GM12878 (cell line): ENCODE data around the gene IP6K3. TPM values are rescaled to one million over a fixed set of nuclear protein-coding genes. Genes with fewer than 3 reads are reported as not detected.

Source experiments
- ATAC-seq: fragments of 200-7000 bp; cut with Tn5 transposase; 3 replicates; pipeline ENCODE4 v1.9.1; 2020; ENCODE audit warnings: mild to moderate bottlenecking, moderate library complexity
- BruUV-seq: library from RNA; stranded (reverse); fragments of 400-500 nt; replicated peaks from 2 replicates; lab custom pipeline; 2021; lab: Mats Ljungman, UMichigan
- CTCF ChIA-PET: fragments of 300-600 bp; sonication (Branson Sonifier 250); formaldehyde crosslinking; extraction: SDS; loops from one replicate; lab custom pipeline; 2021; ENCODE audit warnings: inconsistent platforms; lab: Yijun Ruan, JAX
- POLR2A ChIA-PET: fragments of 350-600 bp; formaldehyde crosslinking; extraction: SDS; loops from one replicate; lab custom pipeline; 2021; ENCODE audit warnings: inconsistent platforms; lab: Charles Lee
- RAD21 ChIA-PET: fragments of 300-600 bp; sonication (Branson Sonifier 250); formaldehyde crosslinking; loops from one replicate; lab custom pipeline; 2023; ENCODE audit warnings: antibody characterized with exemption; ENCODE audit not compliant: unreplicated experiment; lab: Charles Lee
- SMC1A ChIA-PET: fragments of 300-600 bp; sonication (Branson Sonifier 250); formaldehyde crosslinking; loops from one replicate; lab custom pipeline; 2023; ENCODE audit not compliant: unreplicated experiment, uncharacterized antibody; lab: Charles Lee
- DNase-seq: peaks from one replicate; pipeline ENCODE4 v3.0.0-alpha.2; 2011; ENCODE audit warnings: low read depth, low spot score
- FAIRE-seq: peaks from 3 replicates; lab custom pipeline; 2011; peaks lifted over from hg19 to GRCh38; lab: Jason Lieb, UNC
- H2AFZ ChIP-seq: 2 replicates; pipeline ENCODE4 v1.6.0; 2011; ENCODE audit warnings: low read depth, low read length, control low read depth; ENCODE audit not compliant: control insufficient read depth
- H3K27ac ChIP-seq: 2 replicates; pipeline ENCODE4 v1.5.1; 2011; ENCODE audit warnings: control low read depth; ENCODE audit not compliant: control insufficient read depth, insufficient read depth
- H3K27me3 ChIP-seq, 2 experiments: replicated peaks in 1 of 2; 2 replicates each; pipeline versions ENCODE4 v1.6.0 to v1.6.1; 2011; ENCODE audit warnings: low read length in 1 of 2; ENCODE audit not compliant: control insufficient read depth in 2 of 2, insufficient read depth in 2 of 2
- H3K36me3 ChIP-seq, 2 experiments: 2 replicates each; pipeline ENCODE4 v1.5.1; 2011; ENCODE audit warnings: low read length in 1 of 2; ENCODE audit not compliant: control insufficient read depth in 2 of 2, insufficient read depth in 2 of 2
- H3K4me1 ChIP-seq: 2 replicates; pipeline ENCODE4 v1.6.1; 2011; ENCODE audit warnings: mild to moderate bottlenecking, low read length, moderate library complexity, mixed read lengths; ENCODE audit not compliant: control insufficient read depth, insufficient read depth
- H3K4me2 ChIP-seq: 2 replicates; pipeline ENCODE4 v1.6.0; 2011; ENCODE audit warnings: control low read depth; ENCODE audit not compliant: control insufficient read depth, insufficient read depth
- H3K4me3 ChIP-seq: fragments of 200-600 bp; sonication (generic); 2 replicates; pipeline ENCODE4 v1.5.1; 2016
- H3K79me2 ChIP-seq: 2 replicates; pipeline ENCODE4 v1.6.0; 2011; ENCODE audit warnings: low read length; ENCODE audit not compliant: control insufficient read depth, insufficient read depth
- H3K9ac ChIP-seq: 2 replicates; pipeline ENCODE4 v1.8.0; 2011; ENCODE audit warnings: low read length, control low read depth, mixed read lengths; ENCODE audit not compliant: control insufficient read depth, insufficient read depth
- H3K9me3 ChIP-seq: replicated peaks from 3 replicates; pipeline ENCODE4 v1.5.1; 2011; ENCODE audit warnings: mild to moderate bottlenecking, low read length; ENCODE audit not compliant: control insufficient read depth, insufficient read depth
- H4K20me1 ChIP-seq: 2 replicates; pipeline ENCODE4 v1.6.0; 2011; ENCODE audit not compliant: control insufficient read depth, insufficient read depth
- CHD4 ChIP-seq: fragments of 200-600 bp; sonication (generic); IDR thresholded peaks from 2 replicates; pipeline ENCODE4 v1.6.1; 2016; ENCODE audit warnings: mild to moderate bottlenecking
- EED ChIP-seq: sonication (generic); IDR thresholded peaks from 2 replicates; pipeline ENCODE4 v1.6.1; 2016; ENCODE audit warnings: antibody characterized with exemption, low read depth
- POLR2AphosphoS2 ChIP-seq: IDR thresholded peaks from 2 replicates; pipeline ENCODE4 v1.6.1; 2011; ENCODE audit warnings: low read depth, mild to moderate bottlenecking, low read length, improper control_type of control experiment, moderate library complexity
- PRDM15 ChIP-seq: fragments of 450-650 bp; formaldehyde crosslinking; IDR thresholded peaks from 2 replicates; pipeline ENCODE4 v1.4.0; 2020; ENCODE audit warnings: mild to moderate bottlenecking, moderate library complexity
- SIX5 ChIP-seq: IDR thresholded peaks from 2 replicates; pipeline ENCODE4 v1.6.1; 2011; ENCODE audit warnings: mild to moderate bottlenecking, low read depth, low read length, moderate library complexity; ENCODE audit not compliant: severe bottlenecking
- SP1 ChIP-seq: IDR thresholded peaks from one replicate; pipeline ENCODE4 v1.6.1; 2011; ENCODE audit warnings: low read depth, low read length
- SREBF1 ChIP-seq: IDR thresholded peaks from 2 replicates; pipeline ENCODE4 v1.6.1; 2012; ENCODE audit warnings: mild to moderate bottlenecking, low read length
- ZBED1 ChIP-seq: IDR thresholded peaks from 2 replicates; pipeline ENCODE4 v1.6.1; 2016; ENCODE audit warnings: borderline replicate concordance
- WGBS: methylation state at CpG from one replicate; pipeline ENCODE4 v1.1.6; 2016; ENCODE audit warnings: low lambda C conversion rate; ENCODE audit not compliant: insufficient replicate concordance, insufficient coverage; ENCODE audit errors: missing lambda C conversion rate; 5-methylcytosine and 5-hydroxymethylcytosine counted together
- in situ Hi-C: fragments of 300-500 bp; cut with MboI; formaldehyde crosslinking; loops from 9 replicates; pipeline ENCODE4 v1.14.3; 2018; ENCODE audit warnings: mixed read lengths
- intact Hi-C: fragments of 100-400 bp; cut with micrococcal nuclease; formaldehyde crosslinking; loops from one replicate; pipeline ENCODE4 v1.14.2; 2022; ENCODE audit not compliant: unreplicated experiment
- polyA plus RNA-seq, 11 experiments: library from polyadenylated mRNA; depleted of rRNA in 4 of 11; unstranded in 6 of 11; stranded (reverse) in 5 of 11; fragments of >200 nt; fragmentation: Nextera tagmentation in 4 of 11; fragmentation: Illumina TruSeq in 1 of 11; extraction: Ambion mirVana in 4 of 11; extraction: Trizol in 1 of 11; gene quantifications; 1 replicate in 1 of 11; 2 replicates in 10 of 11; pipeline versions ENCODE4 v1.2.1 to v1.2.3, GENCODE V29; 2011 to 2016; ENCODE audit warnings: inconsistent platforms in 2 of 11, missing spikeins in 2 of 11, low read depth in 1 of 11
- total RNA-seq, 4 experiments: library from RNA; depleted of rRNA in 3 of 4; stranded (reverse); fragments of >200 nt in 3 of 4; fragmentation: Illumina TruSeq in 1 of 4; extraction: Trizol in 1 of 4; gene quantifications; 2 replicates each; pipeline versions ENCODE4 v1.2.1 to v1.2.3, GENCODE V29; 2013 to 2021
- TF ChIP-seq, protein P1 (sequence below): fragments of 450-650 bp; IDR thresholded peaks from 2 replicates; pipeline ENCODE4 v1.6.1; 2017; ENCODE audit warnings: mild to moderate bottlenecking

Gene IP6K3
- total and polyA plus RNA-seq, 10 of the 15 experiments (the other 5 are each of a cell fraction or from before 2014, with no cell fraction given): 0.02 to 0.15 (median 0.09) TPM; not detected in 7

GRCh38 chr6:33756211-33756954, 9.7 kb upstream of the IP6K3 start:
- Histone ChIP-seq H3K36me3 (no peaks in the 10 kb centered on the region), H2AFZ (no peak overlapping the region), H3K79me2 (no peaks in the 10 kb centered on the region), H3K27me3 (no peaks in the 10 kb centered on the region; a peak in 1 of 4 replicates), H3K9me3 (no peaks in the 10 kb centered on the region), H3K4me1 (peaks cover 11% of the 10 kb centered on the region), H4K20me1 (no peaks in the 10 kb centered on the region), H3K9ac (no peak overlapping the region), H3K4me3 (no peak overlapping the region), H3K27ac (no peak overlapping the region), H3K4me2 (no peak overlapping the region)
- ChIA-PET CTCF (interaction anchor here (0.6 to 7.1 kb wide), 3 partner anchors 13 to 403 kb away, joined by 3 to 40 read pairs (median 8); no protein-coding TSS in a partner anchor), RAD21 (no interaction called here), SMC1A (interaction anchor here (0.9 to 1.0 kb wide), 2 partner anchors 142 to 243 kb away, joined by 3 read pairs; no protein-coding TSS in a partner anchor), POLR2A (no interaction called here)
- no TSS peak for BruUV-seq
- no peak for DNase-seq
- intact Hi-C loops: no loop called here
- no peak for TF ChIP-seq SP1
- TF ChIP-seq, protein P1, sequence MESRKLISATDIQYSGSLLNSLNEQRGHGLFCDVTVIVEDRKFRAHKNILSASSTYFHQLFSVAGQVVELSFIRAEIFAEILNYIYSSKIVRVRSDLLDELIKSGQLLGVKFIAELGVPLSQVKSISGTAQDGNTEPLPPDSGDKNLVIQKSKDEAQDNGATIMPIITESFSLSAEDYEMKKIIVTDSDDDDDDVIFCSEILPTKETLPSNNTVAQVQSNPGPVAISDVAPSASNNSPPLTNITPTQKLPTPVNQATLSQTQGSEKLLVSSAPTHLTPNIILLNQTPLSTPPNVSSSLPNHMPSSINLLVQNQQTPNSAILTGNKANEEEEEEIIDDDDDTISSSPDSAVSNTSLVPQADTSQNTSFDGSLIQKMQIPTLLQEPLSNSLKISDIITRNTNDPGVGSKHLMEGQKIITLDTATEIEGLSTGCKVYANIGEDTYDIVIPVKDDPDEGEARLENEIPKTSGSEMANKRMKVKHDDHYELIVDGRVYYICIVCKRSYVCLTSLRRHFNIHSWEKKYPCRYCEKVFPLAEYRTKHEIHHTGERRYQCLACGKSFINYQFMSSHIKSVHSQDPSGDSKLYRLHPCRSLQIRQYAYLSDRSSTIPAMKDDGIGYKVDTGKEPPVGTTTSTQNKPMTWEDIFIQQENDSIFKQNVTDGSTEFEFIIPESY: no peak
- no peak for TF ChIP-seq SREBF1
- TF ChIP-seq PRDM15 (CRISPR knock-in tag): no peak
- TF ChIP-seq SIX5: no peak
- TF ChIP-seq CHD4: no peak
- no peak for TF ChIP-seq EED
- TF ChIP-seq POLR2AphosphoS2: no peak
- no peak for TF ChIP-seq ZBED1
- in situ Hi-C loops: no loop called here
- no peak for FAIRE-seq
- ATAC-seq: no peak
- WGBS: 33% methylated on average over 12 of the region's 12 CpGs
